Activated CD4-positive, alpha-beta T cell treated with anti-CD3 and anti-CD28 coated beads for 4 hours (primary cell): ENCODE data around the gene BCKDK.

ENCODE experiments used
- DNase-seq, 2 donors: peaks; one replicate each; pipeline ENCODE4 v3.0.0-alpha.2; 2020

The BCKDK gene

DNA sequence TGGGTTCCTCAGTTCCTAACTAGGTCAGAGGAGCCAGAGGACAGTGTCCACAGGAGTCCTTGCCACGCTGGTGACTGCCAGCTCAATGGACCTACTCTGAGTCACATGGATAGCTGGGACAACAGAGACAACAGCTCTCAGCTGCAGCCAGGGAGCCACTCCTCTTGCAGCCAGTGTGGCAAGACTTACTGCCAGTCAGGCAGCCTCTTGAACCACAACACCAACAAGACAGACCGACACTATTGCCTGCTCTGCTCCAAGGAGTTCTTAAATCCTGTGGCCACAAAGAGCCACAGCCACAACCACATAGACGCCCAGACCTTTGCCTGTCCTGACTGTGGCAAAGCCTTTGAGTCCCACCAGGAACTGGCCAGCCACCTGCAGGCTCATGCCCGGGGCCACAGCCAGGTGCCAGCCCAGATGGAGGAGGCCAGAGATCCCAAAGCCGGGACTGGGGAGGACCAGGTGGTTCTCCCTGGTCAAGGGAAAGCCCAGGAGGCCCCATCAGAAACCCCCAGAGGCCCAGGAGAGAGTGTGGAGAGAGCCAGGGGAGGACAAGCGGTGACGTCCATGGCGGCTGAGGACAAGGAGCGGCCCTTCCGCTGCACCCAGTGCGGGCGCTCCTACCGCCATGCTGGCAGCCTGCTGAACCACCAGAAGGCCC is 27.3 kb upstream of the BCKDK start:
- DNase-seq, result no peak

DNA sequence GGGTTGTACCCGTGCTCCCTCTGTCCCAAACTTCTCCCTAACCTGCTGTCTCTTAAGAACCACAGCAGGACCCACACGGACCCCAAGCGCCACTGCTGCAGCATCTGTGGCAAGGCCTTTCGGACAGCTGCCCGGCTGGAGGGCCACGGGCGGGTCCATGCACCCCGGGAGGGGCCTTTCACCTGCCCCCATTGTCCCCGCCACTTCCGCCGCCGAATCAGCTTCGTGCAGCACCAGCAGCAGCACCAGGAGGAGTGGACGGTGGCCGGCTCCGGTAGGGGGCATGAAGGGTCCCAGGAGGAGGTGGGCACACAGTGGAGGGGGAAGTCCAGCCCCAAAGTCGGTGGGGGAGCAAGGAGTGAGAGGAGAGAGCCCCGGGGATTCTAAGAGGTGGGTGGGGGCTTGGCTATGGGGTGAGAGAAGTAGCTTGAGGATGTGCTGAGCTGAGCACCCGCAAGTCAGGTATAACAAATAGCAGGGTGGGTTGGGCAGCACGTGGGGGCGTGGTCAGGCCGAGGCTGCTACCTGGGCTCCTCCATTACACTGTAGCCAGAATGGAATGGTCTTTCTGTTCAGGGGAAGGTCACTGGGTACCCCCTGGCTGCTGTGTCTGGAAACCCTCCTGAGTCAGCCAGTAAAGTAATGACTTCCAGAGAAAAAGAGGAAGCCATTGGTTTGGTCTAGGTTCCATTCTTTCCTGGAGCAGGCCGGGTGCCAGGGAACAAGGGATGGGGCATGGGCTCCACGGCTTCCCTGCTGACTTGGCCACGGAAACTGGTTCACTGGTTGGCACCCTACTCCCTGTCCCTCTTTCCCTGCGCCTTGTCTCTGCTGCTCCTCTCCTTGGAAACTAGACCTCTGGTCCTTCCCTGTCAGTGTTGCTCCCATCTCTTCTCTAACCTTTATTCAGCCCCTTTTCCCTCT is 26.5 kb upstream of the BCKDK start:
- DNase-seq, result no peak

GRCh38 chr16:31082368-31083045 is 25.7 kb upstream of the BCKDK start:
- DNase-seq, result no peak

DNA sequence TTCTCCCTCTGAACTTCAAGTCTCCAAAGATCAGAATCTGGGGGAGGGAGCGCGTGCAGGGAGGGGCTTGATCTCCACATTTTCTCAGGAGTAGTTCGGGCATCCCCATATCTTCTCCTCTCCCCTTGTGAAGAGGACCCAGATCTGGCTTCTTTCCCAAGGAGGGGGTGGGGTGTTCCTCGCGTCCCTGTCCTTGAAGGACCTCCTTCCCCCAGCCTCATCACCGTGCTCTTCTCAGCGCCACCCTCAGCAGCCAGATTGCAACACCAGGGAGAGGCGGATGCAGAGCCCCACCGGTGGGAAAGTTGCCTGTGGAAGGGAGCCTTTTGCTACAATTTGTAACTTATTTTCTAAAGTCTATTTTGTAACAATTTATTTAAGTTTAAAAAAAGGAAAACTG is 25.1 kb upstream of the BCKDK start:
- no peak for DNase-seq

DNA sequence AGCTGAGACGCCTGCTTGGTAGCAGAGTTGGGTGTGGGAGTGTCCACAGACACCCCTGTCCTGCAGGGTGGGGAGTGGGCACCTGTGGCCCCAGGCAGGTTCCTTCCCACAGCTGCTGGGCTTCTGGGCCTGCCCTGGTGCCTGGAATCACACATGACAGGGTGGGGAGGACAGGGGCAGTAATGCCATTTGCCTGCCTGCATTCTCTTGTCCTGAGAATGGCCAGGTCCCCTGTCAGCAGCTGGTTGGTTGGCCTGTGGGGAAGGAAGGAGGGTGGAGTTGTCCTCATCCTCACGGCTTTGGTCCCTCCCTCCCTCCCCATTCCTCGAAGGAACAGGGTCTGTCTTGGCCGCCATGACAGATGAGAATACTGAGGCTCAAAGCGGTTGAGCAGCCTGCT is 24.6 kb upstream of the BCKDK start:
- no peak for DNase-seq

DNA sequence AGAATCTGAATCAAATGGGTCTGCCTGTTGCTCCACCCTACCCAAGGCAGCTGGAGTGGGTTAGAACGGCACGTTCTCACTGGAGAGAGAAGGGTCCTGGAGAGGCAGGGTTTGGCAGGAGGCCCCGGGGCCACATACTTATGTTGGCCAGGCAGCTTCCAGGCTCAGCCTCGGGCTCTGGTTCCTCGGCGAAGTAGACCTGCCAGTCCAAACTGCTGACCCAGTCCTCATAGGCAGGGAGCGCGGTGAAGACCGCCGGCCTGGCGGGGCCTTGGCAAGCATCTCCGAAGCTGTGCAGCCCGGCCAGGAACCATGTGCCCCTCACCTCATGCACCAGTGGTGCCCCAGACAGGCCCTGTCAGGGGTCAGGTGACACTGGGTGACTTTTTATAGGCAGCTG is 24.2 kb upstream of the BCKDK start:
- no peak for DNase-seq

- no peak for DNase-seq
These were observed 23.4 kb upstream of the BCKDK start for GRCh38 chr16:31084584-31085302.

GRCh38 chr16:31085411-31085810 is 22.8 kb upstream of the BCKDK start:
- no peak for DNase-seq

DNA sequence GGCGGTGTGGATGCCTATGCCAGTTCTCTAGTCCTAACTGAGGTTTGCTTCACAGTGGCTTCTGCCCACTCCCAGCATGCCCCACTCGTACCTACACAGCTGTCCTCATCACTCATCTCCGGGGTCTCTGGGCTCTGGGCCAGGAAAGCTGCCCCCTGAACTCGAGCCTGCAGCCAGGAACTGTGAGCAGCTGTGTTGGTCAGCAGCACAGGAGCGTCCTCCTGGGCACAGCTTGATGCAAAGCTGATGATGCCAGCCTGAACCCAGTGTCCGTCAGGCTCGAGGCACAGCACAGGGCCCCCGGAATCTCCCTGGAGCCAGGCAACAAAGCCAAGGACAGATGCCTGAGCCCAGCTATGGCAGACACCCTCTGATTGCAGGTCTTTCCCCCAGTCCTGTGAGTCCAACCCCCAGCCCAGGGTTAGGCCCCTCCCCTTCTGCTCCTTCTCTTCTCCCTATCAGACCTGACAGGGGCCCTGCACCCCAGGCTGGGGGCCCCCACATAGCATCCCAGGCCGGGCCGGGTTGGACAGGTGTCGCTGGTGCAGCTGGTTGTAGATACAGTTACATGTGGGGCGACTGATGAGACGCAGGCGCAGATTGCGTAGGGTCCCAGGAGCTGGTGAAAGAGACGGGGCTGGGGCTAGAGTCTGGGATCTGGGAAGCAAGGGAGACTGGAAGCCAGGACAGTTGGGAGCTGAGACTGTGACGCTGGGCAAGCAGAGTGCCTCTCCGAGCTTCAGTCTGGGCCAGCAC is 22.1 kb upstream of the BCKDK start:
- no peak for DNase-seq

- no peak for DNase-seq
These were observed 21.6 kb upstream of the BCKDK start for GRCh38 chr16:31086629-31086906.

DNA sequence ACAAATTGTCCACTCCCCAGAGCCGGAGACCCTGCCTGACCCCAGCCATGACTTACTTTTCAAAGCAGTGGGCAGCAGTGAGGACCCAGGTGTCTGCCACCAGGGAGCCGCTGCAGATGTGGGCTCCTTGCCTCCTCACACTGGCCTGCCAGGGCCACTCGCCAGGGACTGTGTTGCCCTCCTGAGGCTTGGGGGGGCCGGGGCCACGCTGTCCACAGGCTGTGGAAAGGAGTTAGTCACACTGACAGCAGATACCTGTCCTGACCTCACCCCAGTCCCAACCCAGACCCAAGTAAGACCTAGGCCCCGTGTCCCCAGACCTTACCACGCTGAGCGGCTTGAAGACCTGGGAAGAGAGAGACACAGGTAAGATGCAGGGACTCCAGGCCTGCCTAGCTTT is 20.7 kb upstream of the BCKDK start:
- no peak for DNase-seq

- no peak for DNase-seq
These were observed 20.2 kb upstream of the BCKDK start for GRCh38 chr16:31087971-31088370.

DNA sequence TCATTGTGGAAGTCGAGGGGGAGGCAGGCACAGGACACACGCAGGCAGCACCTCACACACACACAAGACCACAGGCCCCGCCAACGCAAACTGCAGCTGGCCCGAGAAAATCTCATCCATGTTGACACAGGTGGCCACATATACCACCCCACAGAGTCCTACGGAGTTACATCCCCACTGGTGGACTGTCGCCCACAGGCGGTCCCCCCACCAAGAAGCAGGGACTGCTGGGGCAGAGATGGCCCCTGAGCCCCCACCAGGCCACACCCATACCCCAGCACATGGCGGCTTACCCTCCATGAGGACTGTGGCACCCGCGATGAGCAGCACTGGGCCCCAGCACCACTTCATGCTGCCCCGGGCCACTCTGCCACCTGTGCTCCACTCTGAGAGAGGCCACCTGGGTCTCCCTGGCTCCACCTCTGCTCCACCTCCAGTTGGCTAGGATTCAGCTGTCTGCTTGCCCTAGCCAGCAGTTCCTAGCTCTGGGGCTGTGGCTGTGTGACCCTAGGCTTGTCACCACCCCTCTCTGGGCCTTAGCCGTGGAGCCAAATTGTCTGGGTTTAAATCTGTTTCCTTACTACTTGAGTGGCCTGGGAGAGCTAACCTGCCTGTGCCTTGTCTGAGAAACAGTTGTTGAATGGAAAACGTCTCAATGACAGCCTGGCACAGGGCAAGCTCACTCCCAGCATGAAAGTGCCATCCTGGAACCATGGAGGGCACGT is 19.6 kb upstream of the BCKDK start, which contains the start of gene PRSS53:
Gene PRSS53, minus strand, starts transcription at position 485 of the 725 bp plus-strand sequence. Its CDS starts 134 bp downstream, at position 351.
- no peak for DNase-seq

DNA sequence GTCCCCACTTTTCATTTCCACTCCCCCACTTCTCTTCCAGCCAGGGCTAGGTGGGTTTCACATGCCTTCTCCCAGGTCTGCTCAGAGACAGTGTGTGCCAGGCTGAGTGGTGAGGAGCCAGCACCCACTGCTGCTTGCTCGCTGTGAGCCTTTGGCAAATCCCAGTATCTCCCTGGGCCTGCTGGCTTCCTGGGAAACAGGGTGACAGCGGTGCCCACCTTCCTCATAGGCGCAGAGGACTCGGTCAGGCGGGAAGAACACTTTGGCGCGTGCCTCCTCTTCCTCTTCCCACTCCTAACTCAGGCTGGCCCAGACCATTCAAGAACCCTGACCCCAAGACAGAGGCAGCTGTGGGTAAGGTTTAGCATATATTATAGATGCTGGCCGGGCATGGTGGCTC is 19.0 kb upstream of the BCKDK start:
- no peak for DNase-seq

DNA sequence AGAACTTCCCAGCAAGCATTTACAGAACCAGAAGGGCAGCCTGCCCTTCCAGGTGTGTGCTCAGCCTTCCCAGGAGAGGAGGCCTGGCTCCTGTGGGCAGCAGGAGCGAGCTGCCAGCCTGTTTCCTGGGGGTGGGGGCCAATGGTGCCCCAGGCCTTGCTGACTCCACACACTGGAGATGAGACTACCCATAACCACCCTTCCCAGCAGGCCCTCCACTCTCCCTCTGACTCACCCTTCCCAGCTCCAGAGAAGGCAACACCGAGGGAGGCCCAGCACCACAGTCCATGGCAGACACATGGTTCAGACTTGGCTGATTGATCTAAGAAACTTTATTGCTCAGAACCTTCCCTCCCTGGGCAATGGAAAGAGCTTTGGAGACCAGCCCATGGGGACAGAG is 17.6 kb upstream of the BCKDK start:
- no peak for DNase-seq

DNA sequence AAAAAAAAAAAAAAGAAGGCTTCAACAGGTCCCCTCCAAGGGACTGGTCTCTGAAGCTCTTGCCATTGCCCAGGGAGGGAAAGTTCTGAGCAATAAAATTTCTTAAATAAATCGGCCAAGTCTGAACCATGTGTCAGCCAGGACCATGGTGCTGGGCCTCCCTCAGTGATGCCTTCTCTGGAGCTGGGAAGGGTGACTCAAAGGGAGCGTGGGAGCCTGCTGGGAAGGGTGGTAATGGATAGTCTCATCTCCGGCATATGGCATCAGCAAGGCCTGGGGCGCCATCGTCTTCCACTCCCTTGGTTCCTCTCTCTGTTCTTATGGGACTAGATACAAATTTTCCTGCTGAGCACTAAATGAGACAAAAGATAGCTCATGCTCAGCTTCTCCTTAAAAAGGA is 15.9 kb upstream of the BCKDK start:
- DNase-seq, result no peak

- no peak for DNase-seq
These were observed 15.0 kb upstream of the BCKDK start for GRCh38 chr16:31093132-31093703.

DNA sequence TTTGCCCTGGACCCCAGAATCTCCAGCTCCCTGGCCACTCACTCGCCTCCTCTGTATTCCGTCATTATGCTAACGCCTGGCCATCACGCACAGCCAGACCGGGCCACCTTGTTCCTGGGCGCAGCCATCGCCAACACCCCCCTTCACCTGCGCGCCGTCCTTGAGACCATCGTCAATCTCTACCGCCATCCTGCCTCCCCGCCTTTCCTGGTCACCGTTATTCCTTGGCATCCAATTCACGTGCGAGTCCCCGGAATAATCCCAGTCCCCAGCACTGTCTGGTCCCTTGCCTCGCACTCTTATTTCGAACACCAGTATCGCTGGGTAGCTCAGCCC is 14.1 kb upstream of the BCKDK start:
- DNase-seq, result no peak

GRCh38 chr16:31094424-31095120 is 13.6 kb upstream of the BCKDK start, which contains the start of gene VKORC1:
TSS of gene VKORC1 (minus strand) at chr16:31094797. CDS start at chr16:31094729, 68 bp downstream.
- DNase-seq, result peak; percentile 83

GRCh38 chr16:31099860-31100638 is 8.1 kb upstream of the BCKDK start:
- no peak for DNase-seq
